Adrenal gland (tissue), 5 donors: Measurements from ENCODE around the gene POU2F3.

Source experiments
- POLR2A ChIP-seq, 2 donors: fragments of 450-650 bp; IDR thresholded peaks; one replicate each; pipeline ENCODE4 v1.6.1; 2017; ENCODE audit warnings: antibody characterized with exemption in 2 of 2, mild to moderate bottlenecking in 2 of 2, moderate library complexity in 1 of 2
- TF ChIP-seq, protein P1 (sequence below), 6 experiments: fragments of 450-650 bp in 4 of 6; fragments of 200-600 bp in 2 of 6; sonication (generic) in 1 of 6; IDR thresholded peaks; 1 replicate in 5 of 6; 2 replicates in 1 of 6; pipeline versions ENCODE4 v1.5.1 to v1.8.0; 2016 to 2021; ENCODE audit warnings: antibody characterized with exemption in 6 of 6, mild to moderate bottlenecking in 2 of 6, moderate library complexity in 1 of 6
- donor health status: DM: no; HTN: no; CAD: no.

DNA sequence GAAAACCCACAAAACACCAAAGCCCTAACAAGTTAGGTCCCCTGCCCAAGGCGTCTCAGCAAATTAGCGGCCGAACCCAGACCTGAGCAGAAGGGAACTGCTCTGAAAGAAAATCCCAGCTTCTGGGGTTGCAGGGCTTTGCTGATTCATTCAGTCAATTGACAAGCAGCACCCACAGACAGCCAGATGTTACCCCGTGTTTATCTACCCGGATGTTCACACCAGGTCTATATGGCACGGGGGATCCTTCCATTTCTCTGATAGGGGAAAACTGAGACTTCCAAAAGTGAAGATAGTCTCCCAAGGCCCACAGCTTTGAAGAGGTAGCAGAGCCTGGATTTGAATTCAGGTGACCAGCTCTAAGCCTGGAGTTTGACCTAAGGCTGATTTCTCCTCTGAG is 43.1 kb upstream of the POU2F3 start:
- TF ChIP-seq, protein P1, sequence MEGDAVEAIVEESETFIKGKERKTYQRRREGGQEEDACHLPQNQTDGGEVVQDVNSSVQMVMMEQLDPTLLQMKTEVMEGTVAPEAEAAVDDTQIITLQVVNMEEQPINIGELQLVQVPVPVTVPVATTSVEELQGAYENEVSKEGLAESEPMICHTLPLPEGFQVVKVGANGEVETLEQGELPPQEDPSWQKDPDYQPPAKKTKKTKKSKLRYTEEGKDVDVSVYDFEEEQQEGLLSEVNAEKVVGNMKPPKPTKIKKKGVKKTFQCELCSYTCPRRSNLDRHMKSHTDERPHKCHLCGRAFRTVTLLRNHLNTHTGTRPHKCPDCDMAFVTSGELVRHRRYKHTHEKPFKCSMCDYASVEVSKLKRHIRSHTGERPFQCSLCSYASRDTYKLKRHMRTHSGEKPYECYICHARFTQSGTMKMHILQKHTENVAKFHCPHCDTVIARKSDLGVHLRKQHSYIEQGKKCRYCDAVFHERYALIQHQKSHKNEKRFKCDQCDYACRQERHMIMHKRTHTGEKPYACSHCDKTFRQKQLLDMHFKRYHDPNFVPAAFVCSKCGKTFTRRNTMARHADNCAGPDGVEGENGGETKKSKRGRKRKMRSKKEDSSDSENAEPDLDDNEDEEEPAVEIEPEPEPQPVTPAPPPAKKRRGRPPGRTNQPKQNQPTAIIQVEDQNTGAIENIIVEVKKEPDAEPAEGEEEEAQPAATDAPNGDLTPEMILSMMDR (IDR thresholded peaks at IDR 0.05), result no peak
- no peak for TF ChIP-seq POLR2A (IDR thresholded peaks at IDR 0.05)
